Thyroid gland (tissue), 4 donors: ENCODE results near the gene OR12D2. TPM values are rescaled to one million over a fixed set of nuclear protein-coding genes. Genes with fewer than 3 reads are reported as not detected.

Experiments used
- DNase-seq, 2 donors: peaks; one replicate each; pipeline ENCODE4 v3.0.0-alpha.2; 2019
- H3K27ac ChIP-seq, 3 donors: fragments of 200-600 bp; sonication (generic); 1 replicate in 2 of 3; 2 replicates in 1 of 3; pipeline ENCODE4 v1.5.1; 2016 to 2019; ENCODE audit warnings: mild to moderate bottlenecking in 1 of 3, moderate library complexity in 1 of 3
- H3K27me3 ChIP-seq: fragments of 200-600 bp; sonication (generic); one replicate; pipeline ENCODE4 v1.5.1; 2019
- H3K36me3 ChIP-seq, 2 donors: fragments of 200-600 bp; sonication (generic); one replicate each; pipeline ENCODE4 v1.5.1; 2016 to 2019
- H3K4me1 ChIP-seq, 2 donors: fragments of 200-600 bp; sonication (generic); one replicate each; pipeline ENCODE4 v1.5.1; 2017 to 2019
- H3K4me3 ChIP-seq, 3 donors: fragments of 200-600 bp; sonication (generic); replicated peaks in 1 of 3; 1 replicate in 2 of 3; 2 replicates in 1 of 3; pipeline ENCODE4 v1.5.1; 2016; ENCODE audit warnings: mild to moderate bottlenecking in 1 of 3
- H3K9me3 ChIP-seq: fragments of 200-600 bp; sonication (generic); one replicate; pipeline ENCODE4 v1.5.1; 2017
- CTCF ChIP-seq, 6 experiments: fragments of 200-600 bp in 3 of 6; fragments of 450-650 bp in 3 of 6; sonication (generic) in 3 of 6; IDR thresholded peaks; one replicate each; pipeline ENCODE4 v1.5.1; 2016 to 2019; ENCODE audit warnings: antibody characterized with exemption in 6 of 6, mild to moderate bottlenecking in 2 of 6, inconsistent platforms in 1 of 6, moderate library complexity in 1 of 6
- POLR2A ChIP-seq, 2 donors: fragments of 450-650 bp; IDR thresholded peaks; one replicate each; pipeline ENCODE4 v1.6.1; 2017; ENCODE audit warnings: antibody characterized with exemption in 2 of 2, mild to moderate bottlenecking in 2 of 2, moderate library complexity in 1 of 2
- WGBS, 2 donors: methylation state at CpG; one replicate each; pipeline ENCODE4 v1.1.5; 2017; 5-methylcytosine and 5-hydroxymethylcytosine counted together
- intact Hi-C: fragments of 100-400 bp; cut with DNase I; formaldehyde crosslinking; loops from one replicate; pipeline ENCODE4 v1.15.1; 2023
- total RNA-seq, 4 donors: library from RNA; depleted of rRNA; stranded (reverse); fragments of >200 nt; gene quantifications; one replicate each; pipeline ENCODE4 v1.2.3, GENCODE V29; 2016

The OR12D2 gene
- total RNA-seq, 4 donors from 2014 or later: not detected

- no peak for DNase-seq
- no peaks in the 10 kb centered on the region for H3K9me3 ChIP-seq
- no peak within 1 kb of the TSS for H3K27ac ChIP-seq
- TF ChIP-seq CTCF (IDR thresholded peaks at IDR 0.05) (no peak), POLR2A (IDR thresholded peaks at IDR 0.05) (no peak)
- no peak within 1 kb of the TSS for H3K4me3 ChIP-seq
- intact Hi-C loops: no loop called here
- H3K36me3 ChIP-seq: no peaks in the 10 kb centered on the region
- H3K4me1 ChIP-seq: no peaks in the 10 kb centered on the region
- no peaks in the 10 kb centered on the region for H3K27me3 ChIP-seq
Measured at GRCh38 chr6:29414588-29414987, 19.2 kb downstream of the OR12D2 start, which contains the start of gene OR12D1. Gene OR12D1, plus strand, starts transcription at chr6:29414928.

GRCh38 chr6:29419516-29419915 lies 24.1 kb downstream of the OR12D2 start:
- DNase-seq: no peak
- no peaks in the 10 kb centered on the region for H3K9me3 ChIP-seq
- TF ChIP-seq POLR2A (IDR thresholded peaks at IDR 0.05) (no peak), CTCF (IDR thresholded peaks at IDR 0.05) (no peak)
- 42 to 46% methylated on average over 3 of the region's 3 CpGs for WGBS, 2 donors
- H3K4me3 ChIP-seq: no peak overlapping the region
- no peak overlapping the region for H3K27ac ChIP-seq
- no peaks in the 10 kb centered on the region for H3K27me3 ChIP-seq
- H3K36me3 ChIP-seq: no peaks in the 10 kb centered on the region
- H3K4me1 ChIP-seq: no peaks in the 10 kb centered on the region
- intact Hi-C loops: no loop called here

- no peaks in the 10 kb centered on the region for H3K27me3 ChIP-seq
- no peaks in the 10 kb centered on the region for H3K4me1 ChIP-seq
- intact Hi-C loops: no loop called here
- TF ChIP-seq CTCF (IDR thresholded peaks at IDR 0.05) (no peak), POLR2A (IDR thresholded peaks at IDR 0.05) (no peak)
- H3K4me3 ChIP-seq: no peak overlapping the region
- DNase-seq: no peak
- no peaks in the 10 kb centered on the region for H3K9me3 ChIP-seq
- no peaks in the 10 kb centered on the region for H3K36me3 ChIP-seq
- 81 to 89% methylated on average over 2 of the region's 2 CpGs for WGBS, 2 donors
- H3K27ac ChIP-seq: no peak overlapping the region
Measured at GRCh38 chr6:29424168-29424567, 28.7 kb downstream of the OR12D2 start.

- H3K4me1 ChIP-seq: no peaks in the 10 kb centered on the region
- intact Hi-C loops: no loop called here
- TF ChIP-seq CTCF (IDR thresholded peaks at IDR 0.05) (no peak), POLR2A (IDR thresholded peaks at IDR 0.05) (no peak)
- no peaks in the 10 kb centered on the region for H3K27me3 ChIP-seq
- no peak overlapping the region for H3K4me3 ChIP-seq
- no peaks in the 10 kb centered on the region for H3K36me3 ChIP-seq
- DNase-seq: no peak
- H3K9me3 ChIP-seq: no peaks in the 10 kb centered on the region
- WGBS, 2 donors: 34 to 55% methylated on average over 2 of the region's 2 CpGs
- H3K27ac ChIP-seq: no peak overlapping the region
Measured at GRCh38 chr6:29424575-29424974, 29.1 kb downstream of the OR12D2 start.

- TF ChIP-seq CTCF (IDR thresholded peaks at IDR 0.05) (no peak), POLR2A (IDR thresholded peaks at IDR 0.05) (no peak)
- Histone ChIP-seq H3K36me3 (no peaks in the 10 kb centered on the region), H3K9me3 (no peaks in the 10 kb centered on the region), H3K4me3 (no peak overlapping the region), H3K4me1 (no peaks in the 10 kb centered on the region), H3K27ac (no peak overlapping the region), H3K27me3 (no peaks in the 10 kb centered on the region)
- WGBS, 2 donors: 51 to 62% methylated on average over 1 of the region's 1 CpG
- DNase-seq: no peak
- intact Hi-C loops: no loop called here
Measured at GRCh38 chr6:29425075-29425474, 29.6 kb downstream of the OR12D2 start.
